Measurements from ENCODE around the gene CDCP1.
"Not testable (repeated sequence)": the region's sequence is repeated elsewhere in the genome, so short reads cannot be mapped to it uniquely, and the experiment has no call there.

GRCh38 chr3:45053805-45054195, 92.4 kb downstream of the CDCP1 start:
- TF ChIP-seq CTCF (IDR thresholded peaks at IDR 0.05; ENCODE audit: insufficient read depth, low read length, poor library complexity, severe bottlenecking); EZH2phosphoT487 (conservative IDR thresholded peaks at IDR 0.05; ENCODE audit: low read length): not testable (repeated sequence)
